ENCODE measurements around the gene PLCH1. TPM values are rescaled to one million over a fixed set of nuclear protein-coding genes. Genes with fewer than 3 reads are reported as not detected.

PLCH1 gene
- total RNA-seq, 1 experiment from 2014 or later = 8.9 TPM

- TF ChIP-seq ZNF532 (CRISPR knock-in tag; IDR thresholded peaks at IDR 0.05; ENCODE audit: borderline replicate concordance) (no peak), NR1H2 (CRISPR knock-in tag; IDR thresholded peaks at IDR 0.05) (no peak), ZNF425 (CRISPR knock-in tag; conservative IDR thresholded peaks at IDR 0.05) (no peak), ATF3 (CRISPR knock-in tag; conservative IDR thresholded peaks at IDR 0.05) (no peak), MAX (CRISPR knock-in tag; IDR thresholded peaks at IDR 0.05) (no peak), ZNF219 (CRISPR knock-in tag; IDR thresholded peaks at IDR 0.05; ENCODE audit: borderline replicate concordance) (no peak), CBFB (CRISPR knock-in tag; IDR thresholded peaks at IDR 0.05; ENCODE audit: low read depth) (no peak), SMAD3 (CRISPR knock-in tag; IDR thresholded peaks at IDR 0.05; ENCODE audit: borderline replicate concordance) (no peak), CREM (CRISPR knock-in tag; IDR thresholded peaks at IDR 0.05) (no peak)
Measured at GRCh38 chr3:155736381-155736780, 8.5 kb downstream of the PLCH1 start (continued).

- DNase-seq (ENCODE audit: low spot score) (no peak), ATAC-seq (no peak)
- H3K36me3 Mint-ChIP-seq = peaks cover 10% of the 10 kb centered on the region
- H3K27ac Mint-ChIP-seq = no peak overlapping the region
- TF ChIP-seq ETV6 (CRISPR knock-in tag; IDR thresholded peaks at IDR 0.05) (0 out of 2 replicates have a peak, but pooled peaks have one; percentile 40), IRF1 (CRISPR knock-in tag; IDR thresholded peaks at IDR 0.05) (no peak)
- H3K4me1 Mint-ChIP-seq = peaks cover 15% of the 10 kb centered on the region
- ChIA-PET CTCF (no interaction called here), POLR2A (no interaction called here)
- no peaks in the 10 kb centered on the region for H3K9me3 Mint-ChIP-seq
- H3K27me3 Mint-ChIP-seq (ENCODE audit: low read depth) = no peaks in the 10 kb centered on the region
- no peak overlapping the region for H3K4me3 Mint-ChIP-seq
Measured at GRCh38 chr3:155730843-155731242, 14.0 kb downstream of the PLCH1 start.

GRCh38 chr3:155727836-155728235 is 17.0 kb downstream of the PLCH1 start:
- CTCF ChIA-PET = no interaction called here
- POLR2A ChIA-PET = no interaction called here
- no peaks in the 10 kb centered on the region for H3K27me3 Mint-ChIP-seq (ENCODE audit: low read depth)
- H3K27ac Mint-ChIP-seq = no peak overlapping the region
- peaks cover 24% of the 10 kb centered on the region for H3K36me3 Mint-ChIP-seq
- DNase-seq (ENCODE audit: low spot score) = no peak
- peaks cover 16% of the 10 kb centered on the region for H3K4me1 Mint-ChIP-seq
- H3K9me3 Mint-ChIP-seq = peaks cover 15% of the 10 kb centered on the region
- ATAC-seq = no peak
- no peak overlapping the region for H3K4me3 Mint-ChIP-seq
- TF ChIP-seq CTCF (IDR thresholded peaks at IDR 0.05) (no peak), E2F5 (CRISPR knock-in tag; IDR thresholded peaks at IDR 0.05) (no peak), IRF2 (CRISPR knock-in tag; IDR thresholded peaks at IDR 0.05; ENCODE audit: borderline replicate concordance, low read depth) (no peak), JAZF1 (CRISPR knock-in tag; IDR thresholded peaks at IDR 0.05) (no peak), ZNF671 (CRISPR knock-in tag; IDR thresholded peaks at IDR 0.05) (no peak), ZNF425 (CRISPR knock-in tag; conservative IDR thresholded peaks at IDR 0.05) (no peak), USF2 (CRISPR knock-in tag; IDR thresholded peaks at IDR 0.05) (no peak), ZMAT4 (CRISPR knock-in tag; IDR thresholded peaks at IDR 0.05) (no peak), ZNF121 (CRISPR knock-in tag; IDR thresholded peaks at IDR 0.05) (no peak)
